Keratinocyte (primary cell): ENCODE measurements around the gene PLCH2. TPM values are rescaled to one million over a fixed set of nuclear protein-coding genes. Genes with fewer than 3 reads are reported as not detected.
"Not testable (repeated sequence)": the region's sequence is repeated elsewhere in the genome, so short reads cannot be mapped to it uniquely, and the experiment has no call there.

Experiments
- DNase-seq: peaks from one replicate; pipeline ENCODE4 v3.0.0-alpha.2; 2011; ENCODE audit warnings: low read depth, missing footprints, low spot score
- FAIRE-seq: peaks from 2 replicates; lab custom pipeline; 2011; peaks lifted over from hg19 to GRCh38; lab: Jason Lieb, UNC
- H2AFZ ChIP-seq: 2 replicates; pipeline ENCODE4 v1.6.0; 2012; ENCODE audit warnings: low read length, control low read depth, inconsistent platforms; ENCODE audit not compliant: control insufficient read depth
- H3K27ac ChIP-seq: 2 replicates; pipeline ENCODE4 v1.5.1; 2011; ENCODE audit warnings: low read length; ENCODE audit not compliant: control insufficient read depth, insufficient read depth
- H3K27me3 ChIP-seq: 3 replicates; pipeline ENCODE4 v1.6.0; 2011; ENCODE audit warnings: low read length; ENCODE audit not compliant: control insufficient read depth, insufficient read depth; ENCODE audit errors: extremely low read depth
- H3K36me3 ChIP-seq, 2 experiments: 2 replicates in 1 of 2; 3 replicates in 1 of 2; pipeline ENCODE4 v1.5.1; 2011; ENCODE audit warnings: low read length in 2 of 2, mild to moderate bottlenecking in 1 of 2; ENCODE audit not compliant: control insufficient read depth in 2 of 2, insufficient read depth in 2 of 2; ENCODE audit errors: extremely low read depth in 1 of 2
- H3K4me1 ChIP-seq: 3 replicates; pipeline ENCODE4 v1.5.1; 2011; ENCODE audit warnings: low read length; ENCODE audit not compliant: control insufficient read depth, insufficient read depth; ENCODE audit errors: extremely low read depth
- H3K4me2 ChIP-seq: 3 replicates; pipeline ENCODE4 v1.6.0; 2011; ENCODE audit warnings: low read depth, low read length; ENCODE audit not compliant: control insufficient read depth, insufficient read depth; ENCODE audit errors: extremely low read depth
- H3K4me3 ChIP-seq, 3 experiments: fragments of 200-600 bp in 1 of 3; sonication (generic) in 1 of 3; 2 replicates in 2 of 3; 3 replicates in 1 of 3; pipeline ENCODE4 v1.5.1; 2011 to 2016; ENCODE audit warnings: low read length in 3 of 3, mild to moderate bottlenecking in 3 of 3, control low read depth in 2 of 3, inconsistent platforms in 1 of 3, low read depth in 1 of 3, mixed read lengths in 1 of 3, mixed run types in 1 of 3, moderate library complexity in 1 of 3; ENCODE audit not compliant: control insufficient read depth in 2 of 3, insufficient read depth in 2 of 3; ENCODE audit errors: extremely low read depth in 1 of 3
- H3K79me2 ChIP-seq: 2 replicates; pipeline ENCODE4 v1.6.0; 2012; ENCODE audit warnings: low read length; ENCODE audit not compliant: control insufficient read depth, insufficient read depth
- H3K9ac ChIP-seq: 3 replicates; pipeline ENCODE4 v1.6.0; 2011; ENCODE audit warnings: low read length; ENCODE audit not compliant: control insufficient read depth, insufficient read depth; ENCODE audit errors: extremely low read depth
- H3K9me1 ChIP-seq: 3 replicates; pipeline ENCODE4 v1.6.0; 2011; ENCODE audit warnings: low read length; ENCODE audit not compliant: control insufficient read depth, insufficient read depth; ENCODE audit errors: extremely low read depth
- H3K9me3 ChIP-seq: 2 replicates; pipeline ENCODE4 v1.5.1; 2012; ENCODE audit warnings: low read depth, low read length; ENCODE audit not compliant: control insufficient read depth
- H4K20me1 ChIP-seq: 3 replicates; pipeline ENCODE4 v1.6.0; 2011; ENCODE audit warnings: low read length; ENCODE audit not compliant: control insufficient read depth, insufficient read depth; ENCODE audit errors: extremely low read depth
- CTCF ChIP-seq, 3 experiments: IDR thresholded peaks in 1 of 3; conservative IDR thresholded peaks in 1 of 3; optimal IDR thresholded peaks in 1 of 3; 2 replicates in 2 of 3; 3 replicates in 1 of 3; pipeline versions ENCODE3 to v1.5.1; 2011; ENCODE audit warnings: low read length in 3 of 3, mild to moderate bottlenecking in 3 of 3, moderate library complexity in 2 of 3, control low read depth in 1 of 3, inconsistent platforms in 1 of 3; ENCODE audit not compliant: insufficient read depth in 2 of 3; ENCODE audit errors: extremely low read depth in 1 of 3
- EZH2 ChIP-seq: IDR thresholded peaks from one replicate; pipeline ENCODE4 v1.6.1; 2012; ENCODE audit warnings: inconsistent platforms, mild to moderate bottlenecking, low read length, moderate library complexity
- dilution Hi-C: fragments of 300-500 bp; cut with MboI; formaldehyde crosslinking; loops from one replicate; pipeline ENCODE4 v1.7.0; 2020; ENCODE audit warnings: low sequenced_read_pairs; ENCODE audit not compliant: extremely low pct_ligation_motif_present
- polyA plus RNA-seq, 5 experiments: library from polyadenylated mRNA; depleted of rRNA in 3 of 5; stranded (reverse) in 3 of 5; stranded (forward) in 1 of 5; unstranded in 1 of 5; fragments of >200 nt; gene quantifications; 1 replicate in 1 of 5; 2 replicates in 3 of 5; 3 replicates in 1 of 5; pipeline versions ENCODE4 v1.2.1 to v1.2.3, GENCODE V29; 2011 to 2012; ENCODE audit warnings: missing spikeins in 2 of 5, low read depth in 1 of 5, low replicate concordance in 1 of 5

PLCH2 gene
- polyA plus RNA-seq, 1 donor (not counting 4 experiments of a cell fraction or from before 2014, with no cell fraction given), result 57.4 TPM

DNA sequence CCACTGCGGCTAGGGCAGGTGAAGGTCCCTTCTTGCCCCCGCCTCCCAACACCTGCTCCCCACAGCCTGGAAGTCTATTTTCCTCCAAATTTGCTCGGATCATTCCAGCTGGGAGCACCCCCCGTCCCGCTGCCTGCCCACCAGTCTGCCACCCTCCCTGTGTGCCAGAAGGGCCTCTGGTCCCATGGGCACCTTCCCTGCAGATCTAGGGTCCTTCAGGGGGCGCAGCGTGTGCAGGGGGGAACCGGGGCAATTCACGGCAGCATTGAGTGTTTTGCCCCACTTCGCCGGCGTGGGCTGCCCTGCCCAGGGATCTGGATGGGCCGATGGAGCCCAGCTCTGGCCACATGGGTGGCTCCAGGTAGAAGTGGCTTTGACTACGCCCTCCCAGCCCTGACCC lies 37.4 kb upstream of the PLCH2 start:
- Histone ChIP-seq H3K4me3 (no peak overlapping the region), H3K27me3 (no peaks in the 10 kb centered on the region), H3K79me2 (peaks cover 92% of the 10 kb centered on the region), H3K4me1 (peaks cover 10% of the 10 kb centered on the region), H3K9me1 (no peaks in the 10 kb centered on the region), H3K36me3 (peaks cover 28 to 34% of the 10 kb centered on the region in 2 experiments), H2AFZ (no peak overlapping the region), H3K9me3 (no peaks in the 10 kb centered on the region), H4K20me1 (peaks cover 48% of the 10 kb centered on the region), H3K27ac (no peak overlapping the region), H3K4me2 (no peak overlapping the region), H3K9ac (no peak overlapping the region)
- no peak for DNase-seq
- dilution Hi-C loops, result no loop called here
- TF ChIP-seq EZH2 (no peak), CTCF (optimal IDR thresholded peaks at IDR 0.05 in 1 of 3, IDR thresholded peaks at IDR 0.05 in 1 of 3, conservative IDR thresholded peaks at IDR 0.05 in 1 of 3; ENCODE audit: extremely low read depth in 1 of 3, insufficient read depth in 2 of 3, low read length in 3 of 3) (no peak)
- no peak for FAIRE-seq

DNA sequence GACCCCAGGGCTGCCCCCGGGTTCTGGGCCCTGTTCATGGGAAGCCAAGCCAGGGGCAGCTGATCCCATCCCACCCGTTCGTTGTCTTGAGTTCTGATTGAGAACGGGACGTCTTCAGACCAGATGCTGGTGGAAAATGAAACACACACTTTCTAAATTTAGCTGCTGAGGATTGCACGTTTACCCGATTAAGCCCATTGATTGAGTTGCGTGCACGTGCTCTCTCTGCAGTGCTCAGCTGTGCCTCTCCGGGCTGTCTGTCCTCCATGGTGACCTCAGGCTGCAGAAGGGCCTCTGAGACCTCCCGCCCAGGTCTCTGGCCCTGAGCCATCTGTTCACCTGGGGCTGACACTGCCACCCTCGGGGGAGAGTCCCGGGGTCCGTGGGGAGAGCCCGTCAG lies 36.7 kb upstream of the PLCH2 start:
- Histone ChIP-seq H3K9ac (no peak overlapping the region), H3K79me2 (peaks cover 91% of the 10 kb centered on the region), H2AFZ (no peak overlapping the region), H4K20me1 (peaks cover 49% of the 10 kb centered on the region), H3K9me1 (no peaks in the 10 kb centered on the region), H3K4me1 (peaks cover 10% of the 10 kb centered on the region), H3K27ac (no peak overlapping the region), H3K4me3 (no peak overlapping the region), H3K27me3 (no peaks in the 10 kb centered on the region), H3K36me3 (peaks cover 21 to 30% of the 10 kb centered on the region in 2 experiments), H3K4me2 (no peak overlapping the region), H3K9me3 (no peaks in the 10 kb centered on the region)
- no peak for TF ChIP-seq CTCF (optimal IDR thresholded peaks at IDR 0.05 in 1 of 3, IDR thresholded peaks at IDR 0.05 in 1 of 3, conservative IDR thresholded peaks at IDR 0.05 in 1 of 3; ENCODE audit: extremely low read depth in 1 of 3, insufficient read depth in 2 of 3, low read length in 3 of 3)
- TF ChIP-seq EZH2, result no peak
- FAIRE-seq, result no peak
- dilution Hi-C loops, result no loop called here
- no peak for DNase-seq

GRCh38 chr1:2440346-2440745 lies 35.7 kb upstream of the PLCH2 start:
- dilution Hi-C loops, H2AFZ ChIP-seq, H3K9me3 ChIP-seq, H3K4me2 ChIP-seq, H3K9me1 ChIP-seq, H3K4me3 ChIP-seq, H3K27me3 ChIP-seq, FAIRE-seq, H3K4me1 ChIP-seq, H3K27ac ChIP-seq, H3K9ac ChIP-seq, DNase-seq: not testable (repeated sequence)
- H3K79me2 ChIP-seq, result peaks cover 91% of the 10 kb centered on the region
- H3K36me3 ChIP-seq, result peaks cover 19 to 27% of the 10 kb centered on the region in 2 experiments
- peaks cover 54% of the 10 kb centered on the region for H4K20me1 ChIP-seq
